Fibroblast of lung (primary cell): ENCODE data around the gene NYAP1. TPM values are rescaled to one million over a fixed set of nuclear protein-coding genes. Genes with fewer than 3 reads are reported as not detected.

Experiments
- DNase-seq, 2 donors: peaks; one replicate each; pipeline versions ENCODE4 v3.0.0 to v3.0.0-alpha.2; 2010; ENCODE audit warnings: low read depth in 2 of 2
- H2AFZ ChIP-seq: 2 replicates; pipeline ENCODE4 v1.5.1; 2012; ENCODE audit warnings: low read length, control low read depth, inconsistent platforms
- H3K27ac ChIP-seq: 2 replicates; pipeline ENCODE4 v1.5.1; 2011; ENCODE audit warnings: low read length, control low read depth; ENCODE audit not compliant: insufficient read depth
- H3K27me3 ChIP-seq: 2 replicates; pipeline ENCODE4 v1.5.1; 2011; ENCODE audit warnings: mild to moderate bottlenecking, low read length; ENCODE audit not compliant: control insufficient read depth, insufficient read depth
- H3K36me3 ChIP-seq: 2 replicates; pipeline ENCODE4 v1.5.1; 2011; ENCODE audit warnings: low read length; ENCODE audit not compliant: control insufficient read depth, insufficient read depth
- H3K4me1 ChIP-seq: 2 replicates; pipeline ENCODE4 v1.5.1; 2011; ENCODE audit warnings: low read length; ENCODE audit not compliant: control insufficient read depth, insufficient read depth; ENCODE audit errors: extremely low read depth
- H3K4me2 ChIP-seq: 2 replicates; pipeline ENCODE4 v1.5.1; 2011; ENCODE audit warnings: low read length, control low read depth; ENCODE audit not compliant: insufficient read depth; ENCODE audit errors: extremely low read depth
- H3K4me3 ChIP-seq, 4 experiments: fragments of 200-600 bp in 1 of 4; sonication (generic) in 1 of 4; replicated peaks in 1 of 4; 2 replicates each; pipeline ENCODE4 v1.5.1; 2011 to 2016; ENCODE audit warnings: low read length in 4 of 4, low read depth in 3 of 4, mild to moderate bottlenecking in 3 of 4, control low read depth in 2 of 4, inconsistent platforms in 1 of 4, mixed read lengths in 1 of 4; ENCODE audit not compliant: insufficient read depth in 1 of 4; ENCODE audit errors: control extremely low read depth in 1 of 4
- H3K79me2 ChIP-seq: 2 replicates; pipeline ENCODE4 v1.5.1; 2012; ENCODE audit warnings: mild to moderate bottlenecking, low read length, inconsistent platforms; ENCODE audit not compliant: control insufficient read depth, insufficient read depth
- H3K9ac ChIP-seq: 2 replicates; pipeline ENCODE4 v1.5.1; 2011; ENCODE audit warnings: mild to moderate bottlenecking, low read length, control low read depth; ENCODE audit not compliant: insufficient read depth
- H3K9me3 ChIP-seq: 2 replicates; pipeline ENCODE4 v1.5.1; 2012; ENCODE audit warnings: low read depth, low read length; ENCODE audit not compliant: control insufficient read depth, insufficient read depth
- H4K20me1 ChIP-seq: 2 replicates; pipeline ENCODE4 v1.5.1; 2011; ENCODE audit warnings: low read length; ENCODE audit not compliant: control insufficient read depth, insufficient read depth; ENCODE audit errors: extremely low read depth
- EZH2 ChIP-seq: IDR thresholded peaks from 2 replicates; pipeline ENCODE4 v1.5.1; 2012; ENCODE audit warnings: low read length, control low read depth, mild to moderate bottlenecking; ENCODE audit errors: missing control alignments
- polyA plus RNA-seq, 2 donors: library from polyadenylated mRNA; depleted of rRNA in 1 of 2; stranded (reverse) in 1 of 2; unstranded in 1 of 2; fragments of >200 nt; gene quantifications; 2 replicates each; pipeline ENCODE4 v1.2.1, GENCODE V29; 2011 to 2012; ENCODE audit warnings: missing spikeins in 1 of 2
- total RNA-seq: library from RNA; depleted of rRNA; stranded (reverse); fragments of >200 nt; gene quantifications from 2 replicates; pipeline ENCODE4 v1.2.1, GENCODE V29; 2014
- TF ChIP-seq, protein P1 (sequence below), 2 donors: IDR thresholded peaks in 1 of 2; conservative IDR thresholded peaks in 1 of 2; 1 replicate in 1 of 2; 2 replicates in 1 of 2; pipeline ENCODE4 v1.5.1; 2011 to 2012; ENCODE audit warnings: low read length in 2 of 2, control low read depth in 1 of 2, inconsistent platforms in 1 of 2, low read depth in 1 of 2, mild to moderate bottlenecking in 1 of 2

NYAP1 gene
- total and polyA plus RNA-seq, 2 donors (not counting 1 experiment from before 2014, with no cell fraction given) = 0.18 to 0.33 TPM

DNA sequence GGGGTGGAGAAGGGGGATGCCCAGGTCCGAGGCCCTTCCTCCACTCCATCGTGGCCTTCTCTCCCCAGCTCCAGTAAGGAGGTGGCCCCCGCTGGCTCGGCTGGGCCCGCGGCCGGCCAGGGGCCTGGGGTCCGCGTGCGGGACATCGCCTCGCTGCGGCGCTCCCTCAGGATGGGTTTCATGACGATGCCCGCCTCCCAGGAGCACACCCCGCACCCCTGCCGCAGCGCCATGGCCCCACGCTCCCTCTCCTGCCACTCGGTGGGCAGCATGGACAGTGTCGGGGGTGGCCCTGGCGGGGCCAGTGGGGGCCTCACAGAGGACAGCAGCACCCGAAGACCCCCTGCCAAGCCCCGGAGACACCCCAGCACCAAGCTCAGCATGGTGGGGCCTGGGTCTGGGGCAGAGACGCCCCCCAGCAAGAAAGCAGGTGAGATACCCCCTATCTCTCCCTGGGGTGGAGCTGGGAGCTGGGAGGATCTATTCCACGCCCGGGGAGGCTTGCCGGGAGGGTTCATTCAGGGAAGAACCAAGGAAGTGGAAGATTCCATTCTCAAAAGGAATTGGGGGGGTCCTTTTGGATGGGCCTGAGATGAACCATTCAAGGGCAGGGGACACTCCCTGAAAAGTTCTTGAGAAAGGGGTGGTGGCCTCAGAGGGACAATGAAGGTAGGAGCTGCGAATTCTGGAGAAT, 3.2 kb downstream of the NYAP1 start:
- H3K4me1 ChIP-seq = peaks cover 4% of the 10 kb centered on the region
- no peaks in the 10 kb centered on the region for H3K27me3 ChIP-seq
- TF ChIP-seq, protein P1, sequence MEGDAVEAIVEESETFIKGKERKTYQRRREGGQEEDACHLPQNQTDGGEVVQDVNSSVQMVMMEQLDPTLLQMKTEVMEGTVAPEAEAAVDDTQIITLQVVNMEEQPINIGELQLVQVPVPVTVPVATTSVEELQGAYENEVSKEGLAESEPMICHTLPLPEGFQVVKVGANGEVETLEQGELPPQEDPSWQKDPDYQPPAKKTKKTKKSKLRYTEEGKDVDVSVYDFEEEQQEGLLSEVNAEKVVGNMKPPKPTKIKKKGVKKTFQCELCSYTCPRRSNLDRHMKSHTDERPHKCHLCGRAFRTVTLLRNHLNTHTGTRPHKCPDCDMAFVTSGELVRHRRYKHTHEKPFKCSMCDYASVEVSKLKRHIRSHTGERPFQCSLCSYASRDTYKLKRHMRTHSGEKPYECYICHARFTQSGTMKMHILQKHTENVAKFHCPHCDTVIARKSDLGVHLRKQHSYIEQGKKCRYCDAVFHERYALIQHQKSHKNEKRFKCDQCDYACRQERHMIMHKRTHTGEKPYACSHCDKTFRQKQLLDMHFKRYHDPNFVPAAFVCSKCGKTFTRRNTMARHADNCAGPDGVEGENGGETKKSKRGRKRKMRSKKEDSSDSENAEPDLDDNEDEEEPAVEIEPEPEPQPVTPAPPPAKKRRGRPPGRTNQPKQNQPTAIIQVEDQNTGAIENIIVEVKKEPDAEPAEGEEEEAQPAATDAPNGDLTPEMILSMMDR (conservative IDR thresholded peaks at IDR 0.05 in 1 of 2, IDR thresholded peaks at IDR 0.05 in 1 of 2; ENCODE audit: low read depth in 1 of 2, low read length in 2 of 2) = no peak
- DNase-seq = peak in 1 of 2 donors; percentile 36
- H3K27ac ChIP-seq = no peak overlapping the region
- H3K4me2 ChIP-seq = no peak overlapping the region
- no peaks in the 10 kb centered on the region for H3K36me3 ChIP-seq
- no peaks in the 10 kb centered on the region for H3K79me2 ChIP-seq
- H2AFZ ChIP-seq = no peak overlapping the region
- H3K9me3 ChIP-seq = no peaks in the 10 kb centered on the region
- H3K9ac ChIP-seq = no peak overlapping the region
- no peak overlapping the region for H3K4me3 ChIP-seq
- no peaks in the 10 kb centered on the region for H4K20me1 ChIP-seq

DNA sequence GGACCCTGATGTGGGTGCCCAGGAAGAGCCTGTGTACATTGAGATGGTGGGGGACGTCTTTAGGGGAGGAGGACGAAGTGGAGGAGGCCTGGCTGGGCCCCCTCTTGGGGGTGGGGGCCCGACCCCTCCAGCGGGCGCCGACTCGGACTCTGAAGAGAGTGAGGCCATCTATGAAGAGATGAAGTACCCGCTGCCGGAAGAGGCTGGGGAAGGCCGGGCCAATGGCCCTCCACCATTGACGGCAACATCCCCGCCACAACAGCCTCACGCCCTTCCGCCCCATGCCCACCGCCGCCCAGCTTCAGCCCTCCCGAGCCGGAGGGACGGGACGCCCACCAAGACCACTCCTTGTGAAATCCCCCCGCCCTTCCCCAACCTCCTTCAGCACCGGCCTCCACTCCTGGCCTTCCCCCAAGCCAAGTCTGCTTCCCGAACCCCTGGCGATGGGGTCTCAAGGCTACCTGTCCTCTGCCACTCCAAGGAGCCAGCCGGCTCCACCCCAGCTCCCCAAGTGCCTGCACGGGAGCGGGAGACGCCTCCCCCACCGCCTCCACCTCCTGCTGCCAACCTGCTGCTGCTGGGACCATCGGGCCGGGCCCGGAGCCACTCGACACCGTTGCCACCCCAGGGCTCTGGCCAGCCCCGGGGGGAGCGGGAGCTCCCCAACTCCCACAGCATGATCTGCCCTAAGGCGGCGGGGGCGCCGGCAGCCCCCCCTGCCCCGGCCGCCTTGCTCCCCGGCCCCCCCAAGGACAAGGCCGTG, 4.8 kb downstream of the NYAP1 start:
- H3K4me1 ChIP-seq = no peaks in the 10 kb centered on the region
- no peak for DNase-seq
- no peak for TF ChIP-seq EZH2
- TF ChIP-seq, protein P1 (conservative IDR thresholded peaks at IDR 0.05 in 1 of 2, IDR thresholded peaks at IDR 0.05 in 1 of 2; ENCODE audit: low read depth in 1 of 2, low read length in 2 of 2) = no peak

DNA sequence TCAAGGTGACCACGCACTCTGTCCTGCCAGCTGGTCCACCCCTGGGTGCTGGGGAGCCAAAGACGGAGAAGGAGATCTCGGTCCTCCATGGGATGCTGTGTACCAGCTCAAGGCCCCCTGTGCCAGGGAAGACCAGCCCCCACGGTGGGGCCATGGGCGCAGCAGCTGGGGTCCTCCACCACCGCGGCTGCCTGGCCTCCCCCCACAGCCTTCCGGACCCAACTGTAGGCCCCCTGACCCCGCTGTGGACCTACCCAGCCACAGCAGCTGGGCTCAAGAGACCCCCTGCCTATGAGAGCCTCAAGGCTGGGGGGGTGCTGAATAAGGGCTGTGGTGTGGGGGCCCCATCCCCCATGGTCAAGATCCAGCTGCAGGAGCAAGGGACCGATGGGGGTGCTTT, 5.4 kb downstream of the NYAP1 start:
- Histone ChIP-seq H3K36me3 (no peaks in the 10 kb centered on the region), H2AFZ (no peak overlapping the region), H3K4me3 (no peak overlapping the region), H3K9me3 (no peaks in the 10 kb centered on the region), H4K20me1 (no peaks in the 10 kb centered on the region), H3K9ac (no peak overlapping the region), H3K79me2 (no peaks in the 10 kb centered on the region), H3K4me1 (no peaks in the 10 kb centered on the region), H3K4me2 (no peak overlapping the region), H3K27ac (no peak overlapping the region), H3K27me3 (no peaks in the 10 kb centered on the region)
- TF ChIP-seq EZH2 = no peak
- TF ChIP-seq, protein P1 (conservative IDR thresholded peaks at IDR 0.05 in 1 of 2, IDR thresholded peaks at IDR 0.05 in 1 of 2; ENCODE audit: low read depth in 1 of 2, low read length in 2 of 2) = no peak
- no peak for DNase-seq

More for the DNA sequence above, 4.8 kb downstream of the NYAP1 start:
- H4K20me1 ChIP-seq = no peaks in the 10 kb centered on the region
- H3K9me3 ChIP-seq = no peaks in the 10 kb centered on the region
- H3K27me3 ChIP-seq = no peaks in the 10 kb centered on the region
- no peak overlapping the region for H3K4me3 ChIP-seq
- no peaks in the 10 kb centered on the region for H3K36me3 ChIP-seq
- H3K79me2 ChIP-seq = no peaks in the 10 kb centered on the region
- H3K9ac ChIP-seq = no peak overlapping the region
- H3K4me2 ChIP-seq = no peak overlapping the region
- H2AFZ ChIP-seq = no peak overlapping the region
- H3K27ac ChIP-seq = no peak overlapping the region
